Measurements from ENCODE around the gene MED1.

DNA sequence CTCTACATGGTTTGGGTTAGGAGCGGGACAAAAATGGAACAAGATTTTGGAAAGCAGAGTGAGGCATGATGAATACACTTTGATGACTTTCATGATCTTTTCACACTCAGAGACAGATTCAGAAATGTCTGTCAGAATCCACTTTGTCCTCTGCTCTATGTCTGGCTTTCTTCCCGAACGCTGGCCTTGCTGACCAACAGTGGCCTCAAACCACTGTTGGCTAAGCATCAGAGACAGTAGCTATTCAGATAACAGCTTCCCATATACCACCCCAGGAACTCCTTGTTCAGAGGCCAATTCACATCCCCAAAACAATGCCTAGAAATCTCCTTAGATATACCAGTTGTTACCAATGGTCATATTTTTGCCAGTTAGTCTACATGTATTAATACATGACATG, 90.5 kb downstream of the MED1 start:
- TF ChIP-seq YY1 (IDR thresholded peaks at IDR 0.05) (no peak), RAD21 (IDR thresholded peaks at IDR 0.05) (peak in 1 of 2 donors; percentile 19), GABPA (IDR thresholded peaks at IDR 0.05 in 1 of 2, conservative IDR thresholded peaks at IDR 0.05 in 1 of 2) (no peak), TAF1 (conservative IDR thresholded peaks at IDR 0.05) (no peak), EGR1 (IDR thresholded peaks at IDR 0.05; ENCODE audit: low read depth in 2 of 2) (no peak), HNF4A (conservative IDR thresholded peaks at IDR 0.05) (peak in 1 of 2 donors; percentile 19), RXRA (IDR thresholded peaks at IDR 0.05) (peak; percentile 13 to 35)
- TF ChIP-seq, protein P1, sequence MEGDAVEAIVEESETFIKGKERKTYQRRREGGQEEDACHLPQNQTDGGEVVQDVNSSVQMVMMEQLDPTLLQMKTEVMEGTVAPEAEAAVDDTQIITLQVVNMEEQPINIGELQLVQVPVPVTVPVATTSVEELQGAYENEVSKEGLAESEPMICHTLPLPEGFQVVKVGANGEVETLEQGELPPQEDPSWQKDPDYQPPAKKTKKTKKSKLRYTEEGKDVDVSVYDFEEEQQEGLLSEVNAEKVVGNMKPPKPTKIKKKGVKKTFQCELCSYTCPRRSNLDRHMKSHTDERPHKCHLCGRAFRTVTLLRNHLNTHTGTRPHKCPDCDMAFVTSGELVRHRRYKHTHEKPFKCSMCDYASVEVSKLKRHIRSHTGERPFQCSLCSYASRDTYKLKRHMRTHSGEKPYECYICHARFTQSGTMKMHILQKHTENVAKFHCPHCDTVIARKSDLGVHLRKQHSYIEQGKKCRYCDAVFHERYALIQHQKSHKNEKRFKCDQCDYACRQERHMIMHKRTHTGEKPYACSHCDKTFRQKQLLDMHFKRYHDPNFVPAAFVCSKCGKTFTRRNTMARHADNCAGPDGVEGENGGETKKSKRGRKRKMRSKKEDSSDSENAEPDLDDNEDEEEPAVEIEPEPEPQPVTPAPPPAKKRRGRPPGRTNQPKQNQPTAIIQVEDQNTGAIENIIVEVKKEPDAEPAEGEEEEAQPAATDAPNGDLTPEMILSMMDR (IDR thresholded peaks at IDR 0.05; ENCODE audit: low read depth, low read length, missing input control), result no peak
- TF ChIP-seq, protein P2, sequence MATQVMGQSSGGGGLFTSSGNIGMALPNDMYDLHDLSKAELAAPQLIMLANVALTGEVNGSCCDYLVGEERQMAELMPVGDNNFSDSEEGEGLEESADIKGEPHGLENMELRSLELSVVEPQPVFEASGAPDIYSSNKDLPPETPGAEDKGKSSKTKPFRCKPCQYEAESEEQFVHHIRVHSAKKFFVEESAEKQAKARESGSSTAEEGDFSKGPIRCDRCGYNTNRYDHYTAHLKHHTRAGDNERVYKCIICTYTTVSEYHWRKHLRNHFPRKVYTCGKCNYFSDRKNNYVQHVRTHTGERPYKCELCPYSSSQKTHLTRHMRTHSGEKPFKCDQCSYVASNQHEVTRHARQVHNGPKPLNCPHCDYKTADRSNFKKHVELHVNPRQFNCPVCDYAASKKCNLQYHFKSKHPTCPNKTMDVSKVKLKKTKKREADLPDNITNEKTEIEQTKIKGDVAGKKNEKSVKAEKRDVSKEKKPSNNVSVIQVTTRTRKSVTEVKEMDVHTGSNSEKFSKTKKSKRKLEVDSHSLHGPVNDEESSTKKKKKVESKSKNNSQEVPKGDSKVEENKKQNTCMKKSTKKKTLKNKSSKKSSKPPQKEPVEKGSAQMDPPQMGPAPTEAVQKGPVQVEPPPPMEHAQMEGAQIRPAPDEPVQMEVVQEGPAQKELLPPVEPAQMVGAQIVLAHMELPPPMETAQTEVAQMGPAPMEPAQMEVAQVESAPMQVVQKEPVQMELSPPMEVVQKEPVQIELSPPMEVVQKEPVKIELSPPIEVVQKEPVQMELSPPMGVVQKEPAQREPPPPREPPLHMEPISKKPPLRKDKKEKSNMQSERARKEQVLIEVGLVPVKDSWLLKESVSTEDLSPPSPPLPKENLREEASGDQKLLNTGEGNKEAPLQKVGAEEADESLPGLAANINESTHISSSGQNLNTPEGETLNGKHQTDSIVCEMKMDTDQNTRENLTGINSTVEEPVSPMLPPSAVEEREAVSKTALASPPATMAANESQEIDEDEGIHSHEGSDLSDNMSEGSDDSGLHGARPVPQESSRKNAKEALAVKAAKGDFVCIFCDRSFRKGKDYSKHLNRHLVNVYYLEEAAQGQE (IDR thresholded peaks at IDR 0.05), result no peak
- TF ChIP-seq, protein P3, sequence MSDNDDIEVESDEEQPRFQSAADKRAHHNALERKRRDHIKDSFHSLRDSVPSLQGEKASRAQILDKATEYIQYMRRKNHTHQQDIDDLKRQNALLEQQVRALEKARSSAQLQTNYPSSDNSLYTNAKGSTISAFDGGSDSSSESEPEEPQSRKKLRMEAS (IDR thresholded peaks at IDR 0.05), result no peak
- TF ChIP-seq, protein P4, sequence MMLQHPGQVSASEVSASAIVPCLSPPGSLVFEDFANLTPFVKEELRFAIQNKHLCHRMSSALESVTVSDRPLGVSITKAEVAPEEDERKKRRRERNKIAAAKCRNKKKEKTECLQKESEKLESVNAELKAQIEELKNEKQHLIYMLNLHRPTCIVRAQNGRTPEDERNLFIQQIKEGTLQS (IDR thresholded peaks at IDR 0.05), result no peak

All from liver (tissue), 3 donors.